Measurements from ENCODE around the gene DAO.

DNA sequence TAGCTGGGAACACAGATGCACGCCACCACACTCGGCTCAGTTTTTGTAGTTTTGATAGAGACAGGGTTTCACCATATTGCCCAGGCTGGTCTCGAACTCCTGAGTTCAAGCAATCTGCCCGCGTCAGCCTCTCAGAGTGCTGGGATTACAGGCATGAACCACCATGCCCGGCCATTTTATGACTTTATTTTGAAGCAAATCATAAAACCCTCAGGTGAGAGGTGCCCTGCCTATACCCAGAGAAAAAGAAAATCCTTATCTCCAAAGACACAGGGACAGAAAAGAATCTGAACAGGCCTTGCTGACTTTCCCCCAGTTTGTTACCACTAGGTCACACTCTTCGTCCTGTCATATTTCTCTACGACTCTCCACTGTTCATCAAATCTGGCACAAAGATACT lies 48.8 kb downstream of the DAO start:
- TF ChIP-seq POLR2AphosphoS5 (IDR thresholded peaks at IDR 0.05) (no peak), CTCF (IDR thresholded peaks at IDR 0.05) (no peak), EP300 (IDR thresholded peaks at IDR 0.05) (no peak)
